Measurements from ENCODE around the gene FUCA2. TPM values are rescaled to one million over a fixed set of nuclear protein-coding genes. Genes with fewer than 3 reads are reported as not detected.

Gene FUCA2
- total and polyA plus RNA-seq, 2 of the 8 experiments (the other 6 are each of a cell fraction or from before 2014, with no cell fraction given): 24.2 to 47.2 TPM

DNA sequence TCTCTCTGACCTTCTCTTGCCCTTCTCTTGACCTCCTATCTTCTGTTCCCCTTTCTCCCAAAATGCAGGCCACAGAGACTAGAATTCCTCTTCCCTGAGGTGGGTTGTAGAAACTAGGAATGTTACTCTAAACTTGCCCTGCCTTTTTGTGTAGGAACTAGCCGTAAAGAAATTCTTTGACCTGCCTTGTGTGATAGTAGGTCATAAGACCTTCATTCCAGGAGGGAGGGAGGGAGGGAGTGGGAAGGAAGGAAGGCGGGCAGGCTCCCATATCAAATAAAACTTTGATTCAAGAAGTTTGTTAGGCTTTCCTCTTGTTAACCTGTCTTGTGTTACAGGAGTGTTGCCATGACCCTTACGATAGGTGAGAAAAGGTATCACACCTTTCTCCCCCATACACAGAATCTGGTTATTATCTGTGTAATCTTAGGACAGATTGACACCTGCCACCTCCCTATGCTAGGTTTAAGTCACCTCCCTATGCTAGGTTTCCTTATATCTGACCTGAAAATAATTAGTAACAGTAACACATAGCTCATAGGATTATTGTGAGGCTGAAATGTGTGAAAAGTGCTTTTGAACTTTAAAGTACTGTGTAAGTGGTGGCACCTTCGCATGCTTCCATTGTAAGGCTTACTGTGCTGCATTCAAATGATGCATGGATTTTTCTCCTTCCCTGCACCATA lies 32.6 kb upstream of the FUCA2 start:
- H4K91ac ChIP-seq (replicated peaks; ENCODE audit: insufficient read length, low read length): no peak overlapping the region
- H3K18ac ChIP-seq (ENCODE audit: extremely low read depth, low read length): no peak overlapping the region
- POLR2A ChIA-PET (ENCODE audit: partially characterized antibody): interaction anchor here (1.1 kb wide), 1 partner anchor 320 kb away, joined by 3 read pairs; the partner anchor contains the start of gene ZC2HC1B
- no peak overlapping the region for H4K5ac ChIP-seq (ENCODE audit: insufficient read length, low read depth, low read length)
- H3K4me2 ChIP-seq (ENCODE audit: insufficient read depth in 1 of 2, low read depth in 2 of 2, low read length in 2 of 2): no peak overlapping the region
- no peak overlapping the region for H2AK5ac ChIP-seq (ENCODE audit: low read depth, low read length)
- DNase-seq (ENCODE audit: low read depth in 1 of 2, low spot score in 2 of 2): no peak
- 77% methylated on average over 4 of the region's 4 CpGs; no CpG with 5 or more reads in 1 of the 2 experiments for WGBS, 2 experiments (ENCODE audit: extremely low coverage in 1 of 2, insufficient coverage in 1 of 2, insufficient read length in 1 of 2, insufficient replicate concordance in 2 of 2, low coverage in 1 of 2, low lambda C conversion rate in 2 of 2, missing lambda C conversion rate in 1 of 2)
- no peaks in the 10 kb centered on the region for H3K23me2 ChIP-seq (ENCODE audit: low read depth, low read length)
- no peaks in the 10 kb centered on the region for H3K36me3 ChIP-seq (ENCODE audit: control insufficient read depth in 2 of 4, insufficient read depth in 4 of 4, low read length in 3 of 4)
- FAIRE-seq: no peak
- no peak overlapping the region for H3K4me3 ChIP-seq (ENCODE audit: extremely low read depth in 1 of 4, insufficient read depth in 2 of 4, low read depth in 3 of 4, low read length in 4 of 4)
- no peak overlapping the region for H2AFZ ChIP-seq (ENCODE audit: low read length)
- CTCF ChIA-PET (ENCODE audit: partially characterized antibody): interaction anchor here (0.6 to 1.2 kb wide), 5 partner anchors 23 to 470 kb away, joined by 3 to 6 read pairs (median 4); partner anchors contain the start of gene FUCA2
- H2BK15ac ChIP-seq (ENCODE audit: low read length): no peak overlapping the region
- H2BK12ac ChIP-seq (ENCODE audit: low read depth, low read length): no peak overlapping the region
- no peak overlapping the region for H3K23ac ChIP-seq (ENCODE audit: insufficient read length)
- no peak overlapping the region for H3K4ac ChIP-seq (replicated peaks; ENCODE audit: insufficient read length, low read depth, low read length)
- H2BK5ac ChIP-seq (ENCODE audit: low read depth, low read length): no peak overlapping the region
- no peak overlapping the region for H2BK20ac ChIP-seq (ENCODE audit: low read length)
- no peak for TF ChIP-seq EP300 (IDR thresholded peaks at IDR 0.05; ENCODE audit: borderline replicate concordance in 1 of 2, low read depth in 2 of 2, low read length in 2 of 2)
- TF ChIP-seq CBX8 (IDR thresholded peaks at IDR 0.05; ENCODE audit: borderline replicate concordance, low read depth, low read length): no peak
- no peak for TF ChIP-seq CTBP2 (IDR thresholded peaks at IDR 0.05; ENCODE audit: borderline replicate concordance, insufficient read depth, insufficient read length, low read length)
- TF ChIP-seq RAD21 (IDR thresholded peaks at IDR 0.05 in 1 of 2, conservative IDR thresholded peaks at IDR 0.05 in 1 of 2; ENCODE audit: low read depth in 2 of 2, low read length in 2 of 2): no peak
- no peak for TF ChIP-seq ASH2L (IDR thresholded peaks at IDR 0.05; ENCODE audit: low read length)
- TF ChIP-seq SP4 (IDR thresholded peaks at IDR 0.05; ENCODE audit: low read length): no peak
- no peak for TF ChIP-seq TAF1 (IDR thresholded peaks at IDR 0.05; ENCODE audit: low read depth, low read length)
- TF ChIP-seq, protein P1, sequence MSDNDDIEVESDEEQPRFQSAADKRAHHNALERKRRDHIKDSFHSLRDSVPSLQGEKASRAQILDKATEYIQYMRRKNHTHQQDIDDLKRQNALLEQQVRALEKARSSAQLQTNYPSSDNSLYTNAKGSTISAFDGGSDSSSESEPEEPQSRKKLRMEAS (IDR thresholded peaks at IDR 0.05): no peak
- TF ChIP-seq ATF3 (IDR thresholded peaks at IDR 0.05; ENCODE audit: insufficient read depth, low read depth, low read length): no peak
- no peak for TF ChIP-seq SIRT6 (IDR thresholded peaks at IDR 0.05; ENCODE audit: low read length)
- TF ChIP-seq HDAC6 (IDR thresholded peaks at IDR 0.05; ENCODE audit: low read depth, low read length): no peak
- TF ChIP-seq KDM5A (IDR thresholded peaks at IDR 0.05; ENCODE audit: low read length): no peak
- no peak overlapping the region for H3K9ac ChIP-seq (replicated peaks in 1 of 4; ENCODE audit: extremely low read depth in 1 of 4, low read depth in 3 of 4, low read length in 3 of 4)
- no peaks in the 10 kb centered on the region for H3K79me2 ChIP-seq (ENCODE audit: control insufficient read depth in 1 of 2, insufficient read depth in 2 of 2, low read length in 2 of 2)
- H3K9me3 ChIP-seq (ENCODE audit: insufficient read depth in 2 of 2, low read depth in 1 of 2, low read length in 1 of 2): no peaks in the 10 kb centered on the region
- no peak overlapping the region for H2BK120ac ChIP-seq (replicated peaks; ENCODE audit: low read depth, low read length)
- peaks cover 2 to 10% (median 6%) of the 10 kb centered on the region in 4 experiments; a peak in 6 of 7 replicates for H3K4me1 ChIP-seq (replicated peaks in 1 of 4; ENCODE audit: control insufficient read depth in 3 of 4, insufficient read depth in 4 of 4, low read length in 3 of 4)
- no peaks in the 10 kb centered on the region for H3K79me1 ChIP-seq (ENCODE audit: low read depth, low read length)
- H3K27me3 ChIP-seq (replicated peaks in 1 of 4; ENCODE audit: control insufficient read depth in 3 of 4, extremely low read depth in 1 of 4, insufficient read depth in 3 of 4, low read length in 3 of 4): peaks cover 0 to 1% (median 0%) of the 10 kb centered on the region in 4 experiments; a peak in 1 of 7 replicates
- H4K8ac ChIP-seq (ENCODE audit: extremely low read depth, insufficient read depth, low read length): no peak overlapping the region
- H3K27ac ChIP-seq (ENCODE audit: low read depth, low read length): no peak overlapping the region
- no peak overlapping the region for H3K56ac ChIP-seq (replicated peaks; ENCODE audit: insufficient read length, low read depth, low read length)
- no peak overlapping the region for H3K14ac ChIP-seq (ENCODE audit: insufficient read length)
- no peaks in the 10 kb centered on the region for H4K20me1 ChIP-seq (replicated peaks in 1 of 2; ENCODE audit: control insufficient read depth in 1 of 2, insufficient read depth in 2 of 2, low read length in 2 of 2)

All from H1 (cell line).